Hippocampal formation (tissue), 2 donors: Measurements from ENCODE around the gene OR9K2.
"Not testable (repeated sequence)": the region's sequence is repeated elsewhere in the genome, so short reads cannot be mapped to it uniquely, and the experiment has no call there.

Experiments
- DNase-seq, 2 donors: peaks; one replicate each; lab custom pipeline; 2025; lab: John Stamatoyannopoulos, UW

Gene OR9K2

GRCh38 chr12:55126106-55126505 is at the start of gene OR9K2:
OR9K2 (plus strand) TSS chr12:55126406; CDS start chr12:55129835, 3,429 bp downstream.
- DNase-seq: no peak

DNA sequence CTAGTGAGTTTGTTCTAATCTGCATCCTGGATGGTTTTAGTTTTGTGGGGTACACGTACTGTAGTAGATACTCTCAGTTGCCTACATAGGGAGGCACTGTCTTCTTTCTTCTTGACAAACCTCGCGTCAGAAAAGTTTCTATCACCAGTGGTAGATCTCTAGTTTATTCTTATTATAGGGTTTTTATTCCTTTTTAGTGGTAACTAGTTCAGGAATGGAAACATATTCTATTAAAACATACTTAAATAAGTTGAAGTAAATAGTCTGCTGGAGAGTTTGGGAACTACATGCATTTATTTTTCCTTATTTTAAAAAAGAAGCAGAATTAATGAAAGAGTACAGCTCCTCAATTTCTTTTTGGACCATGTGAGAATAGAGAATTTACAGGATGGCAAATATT is 33.6 kb upstream of the OR9K2 start:
- no peak for DNase-seq

- DNase-seq: no peak
Observed at GRCh38 chr12:55112378-55112875, 13.8 kb upstream of the OR9K2 start.

DNA sequence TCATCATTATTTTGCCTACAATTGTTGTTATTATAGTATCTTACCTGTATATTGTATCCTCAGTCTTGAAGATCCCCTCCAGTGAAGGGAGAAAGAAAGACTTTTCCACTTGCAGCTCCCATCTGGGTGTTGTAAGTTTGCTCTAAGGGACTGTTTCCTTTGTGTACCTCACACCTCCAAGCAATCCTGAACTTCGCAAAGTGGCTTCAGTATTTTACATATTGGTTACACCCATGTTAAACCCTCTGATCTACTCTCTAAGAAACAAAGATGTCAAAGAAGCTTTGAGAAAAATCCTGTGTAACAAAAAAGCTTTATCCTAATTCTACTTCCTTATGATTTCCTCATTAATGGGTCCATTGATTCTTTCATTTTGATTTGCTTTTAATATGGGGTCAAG is 10.1 kb upstream of the OR9K2 start:
- DNase-seq: no peak

DNA sequence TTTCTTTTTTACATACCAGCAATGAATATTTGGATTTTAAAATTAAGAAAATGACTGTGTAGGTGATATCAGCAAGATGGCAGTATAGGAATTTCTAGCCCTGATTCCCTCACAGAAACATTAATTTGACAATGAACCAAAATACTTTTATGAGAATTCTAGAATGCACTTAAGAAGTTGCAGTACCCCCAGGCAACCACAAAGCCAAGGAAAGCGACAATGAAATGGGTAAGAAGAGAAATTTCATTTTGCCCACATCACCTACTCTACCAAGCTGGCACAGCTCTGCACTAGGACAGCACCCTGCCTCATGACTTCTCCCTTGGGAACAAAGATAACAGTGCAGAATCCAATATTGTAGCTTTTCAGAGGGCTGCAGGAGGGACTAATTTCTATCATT is 6.6 kb downstream of the OR9K2 start:
- no peak for DNase-seq

- peak; percentile 21 to 31 for DNase-seq
Observed at GRCh38 chr12:55142669-55143565, 16.7 kb downstream of the OR9K2 start.

GRCh38 chr12:55143566-55143870 is 17.3 kb downstream of the OR9K2 start:
- no peak for DNase-seq

GRCh38 chr12:55167010-55167640 is 40.9 kb downstream of the OR9K2 start:
- not testable (repeated sequence) for DNase-seq

DNA sequence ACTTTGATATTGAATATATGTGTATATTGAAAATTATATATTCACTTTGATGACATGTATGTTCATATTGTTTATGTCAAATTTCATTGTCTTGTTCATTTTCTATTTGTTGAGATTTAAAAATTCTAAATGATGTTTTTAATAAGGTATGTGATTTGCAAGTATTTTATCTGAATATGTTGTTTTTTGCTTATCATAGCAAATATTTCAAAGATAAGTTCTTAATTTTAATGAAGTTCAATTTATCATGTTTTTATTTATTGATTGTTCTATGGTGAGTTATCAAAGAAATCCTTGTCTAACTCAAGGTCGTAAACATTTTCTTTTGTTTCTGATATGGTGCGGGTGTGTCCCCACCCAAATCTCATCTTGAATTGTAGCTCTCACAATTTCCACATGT is 45.2 kb downstream of the OR9K2 start:
- no peak for DNase-seq

DNA sequence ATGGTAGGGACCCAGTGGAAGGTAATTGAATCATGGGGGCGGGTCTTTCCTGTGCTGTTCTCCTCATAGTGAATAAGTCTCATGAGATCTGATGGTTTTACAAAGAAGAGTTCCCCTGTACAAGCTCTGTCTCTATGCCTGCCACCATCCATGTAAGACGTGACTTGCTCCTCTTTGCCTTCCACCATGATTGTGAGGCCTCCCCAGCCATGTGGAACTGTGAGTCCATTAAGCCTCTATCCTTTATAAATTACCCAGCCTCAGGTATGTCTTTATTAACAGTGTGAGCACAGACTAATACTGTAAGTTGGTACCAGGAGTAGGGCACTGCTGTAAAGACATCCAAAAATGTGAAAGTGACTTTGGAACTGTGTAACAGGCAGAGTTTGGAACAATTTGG is 45.6 kb downstream of the OR9K2 start:
- DNase-seq: not testable (repeated sequence)

GRCh38 chr12:55172686-55173085 is 46.5 kb downstream of the OR9K2 start:
- no peak for DNase-seq

DNA sequence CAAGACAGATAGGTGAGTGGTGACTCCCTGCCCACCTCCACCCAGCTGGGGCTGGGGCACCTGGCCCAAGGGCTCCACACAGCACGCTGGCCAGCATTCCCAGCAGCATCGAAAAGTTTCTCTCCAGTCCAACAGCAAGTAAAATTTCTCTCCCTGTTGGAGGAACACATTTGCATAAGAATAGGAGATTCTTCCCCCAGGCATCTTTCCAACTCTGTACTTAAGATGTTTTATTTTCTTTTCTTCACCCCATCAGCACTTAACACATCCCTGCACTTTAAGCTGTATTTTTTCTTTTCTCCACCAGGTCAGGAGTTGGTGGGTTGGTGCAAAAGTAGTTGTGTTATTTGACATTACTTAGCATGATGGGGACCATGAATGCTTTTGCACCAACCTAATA is 47.2 kb downstream of the OR9K2 start:
- no peak for DNase-seq
